NCI-H526 (cell line): ENCODE data around the gene MARCHF3.
A peak's percentile ranks its signal among the peaks of the same experiment; 100 is the strongest.
"Not testable (repeated sequence)": the region's sequence is repeated elsewhere in the genome, so short reads cannot be mapped to it uniquely, and the experiment has no call there.

Experiments used
- DNase-seq, 2 experiments: peaks; one replicate each; lab custom pipeline; 2025; lab: John Stamatoyannopoulos, UW

MARCHF3 gene, protein sequence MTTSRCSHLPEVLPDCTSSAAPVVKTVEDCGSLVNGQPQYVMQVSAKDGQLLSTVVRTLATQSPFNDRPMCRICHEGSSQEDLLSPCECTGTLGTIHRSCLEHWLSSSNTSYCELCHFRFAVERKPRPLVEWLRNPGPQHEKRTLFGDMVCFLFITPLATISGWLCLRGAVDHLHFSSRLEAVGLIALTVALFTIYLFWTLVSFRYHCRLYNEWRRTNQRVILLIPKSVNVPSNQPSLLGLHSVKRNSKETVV

DNA sequence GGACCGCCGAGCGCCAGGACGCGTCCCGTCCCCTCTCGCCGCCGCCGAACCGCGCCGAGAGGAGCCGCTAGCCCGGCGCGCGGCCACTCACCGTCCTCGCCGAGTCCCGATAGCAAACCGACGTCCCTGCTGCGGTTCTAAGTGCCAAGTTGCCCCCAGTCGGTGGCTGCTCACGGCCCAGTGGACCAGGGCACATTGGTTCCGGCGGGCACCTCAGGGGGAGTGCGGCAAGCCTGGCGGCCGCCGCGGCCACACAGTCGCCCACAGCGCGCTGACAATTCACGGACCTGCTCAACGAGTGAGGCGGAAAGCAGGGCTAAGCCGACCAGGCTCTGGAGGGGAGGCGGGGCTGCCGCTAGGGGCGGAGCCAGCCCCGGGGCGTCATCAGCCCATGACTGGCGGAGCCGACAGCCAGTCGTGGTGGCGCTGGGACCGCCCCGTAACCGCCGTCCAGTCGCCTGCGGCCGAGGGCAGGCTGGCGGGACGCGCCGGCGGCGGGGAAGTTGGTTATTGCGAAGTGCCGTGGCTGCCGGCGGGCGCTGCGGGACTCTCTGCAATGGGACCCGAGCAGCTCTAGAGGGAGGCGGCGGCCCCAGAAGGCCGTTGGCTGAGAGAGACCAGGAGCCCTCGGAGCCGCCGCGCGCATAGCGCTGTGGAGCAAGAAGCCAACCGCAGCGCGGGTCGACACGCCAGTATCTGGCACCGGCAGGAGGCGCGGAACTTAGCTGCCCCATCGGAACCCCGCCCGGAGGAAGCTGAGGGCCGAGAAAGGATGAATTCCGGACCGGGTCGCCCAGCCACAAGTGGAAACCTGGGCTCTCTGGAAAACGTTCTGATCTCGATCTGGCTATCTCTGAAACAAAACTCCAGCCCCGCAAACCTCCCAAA lies at the start of gene MARCHF3:
Gene MARCHF3 (minus strand): TSS at position 300 of the 888 bp plus-strand sequence. CDS start 112,387 bp downstream, outside the sequence.
- peak; percentile 76 to 93 for DNase-seq

DNA sequence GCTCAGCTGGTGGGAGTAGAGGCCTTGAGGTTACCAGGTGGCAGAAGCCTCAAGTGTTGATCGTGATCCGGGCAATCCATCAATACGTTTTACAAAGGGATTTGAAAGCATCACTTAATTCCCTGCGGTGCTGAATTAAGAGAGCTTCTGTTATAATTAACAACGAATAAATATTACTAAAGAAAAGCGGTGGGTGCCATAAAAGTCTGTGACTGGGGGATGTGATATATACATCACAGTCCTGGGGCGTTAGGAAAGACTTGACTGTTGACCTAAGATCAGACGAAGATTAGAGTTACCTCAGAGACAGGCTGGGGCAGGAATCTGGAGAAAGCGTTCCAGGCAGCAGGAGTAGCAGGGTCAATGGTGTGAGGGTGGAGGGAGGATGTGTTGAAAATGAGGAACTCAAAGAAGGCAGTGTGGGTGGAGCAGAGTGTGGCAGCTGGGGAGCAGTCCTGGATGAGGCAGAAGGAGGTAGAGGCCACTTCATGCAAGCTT lies 49.7 kb upstream of the MARCHF3 start:
- no peak for DNase-seq

DNA sequence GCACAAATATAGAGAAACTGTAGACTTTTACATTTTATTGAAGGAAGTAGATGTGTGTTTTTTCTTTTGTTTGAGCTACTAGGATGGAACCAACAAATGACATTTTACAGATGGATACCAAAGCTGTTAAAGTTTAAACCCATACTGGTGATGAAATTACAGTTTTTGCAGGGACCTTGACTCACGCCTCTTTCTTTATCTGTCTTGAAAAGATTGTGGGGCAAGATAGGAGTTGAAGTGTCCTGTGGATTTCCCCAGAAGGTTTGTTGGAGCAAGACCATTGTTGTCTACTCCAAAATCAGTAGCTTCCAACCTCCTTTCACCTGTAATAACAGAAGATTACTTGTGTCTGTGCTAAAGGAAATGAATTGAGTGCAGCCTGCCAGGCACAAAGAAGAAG lies 47.0 kb upstream of the MARCHF3 start:
- peak in 1 of 2 experiments; percentile 2 for DNase-seq

DNA sequence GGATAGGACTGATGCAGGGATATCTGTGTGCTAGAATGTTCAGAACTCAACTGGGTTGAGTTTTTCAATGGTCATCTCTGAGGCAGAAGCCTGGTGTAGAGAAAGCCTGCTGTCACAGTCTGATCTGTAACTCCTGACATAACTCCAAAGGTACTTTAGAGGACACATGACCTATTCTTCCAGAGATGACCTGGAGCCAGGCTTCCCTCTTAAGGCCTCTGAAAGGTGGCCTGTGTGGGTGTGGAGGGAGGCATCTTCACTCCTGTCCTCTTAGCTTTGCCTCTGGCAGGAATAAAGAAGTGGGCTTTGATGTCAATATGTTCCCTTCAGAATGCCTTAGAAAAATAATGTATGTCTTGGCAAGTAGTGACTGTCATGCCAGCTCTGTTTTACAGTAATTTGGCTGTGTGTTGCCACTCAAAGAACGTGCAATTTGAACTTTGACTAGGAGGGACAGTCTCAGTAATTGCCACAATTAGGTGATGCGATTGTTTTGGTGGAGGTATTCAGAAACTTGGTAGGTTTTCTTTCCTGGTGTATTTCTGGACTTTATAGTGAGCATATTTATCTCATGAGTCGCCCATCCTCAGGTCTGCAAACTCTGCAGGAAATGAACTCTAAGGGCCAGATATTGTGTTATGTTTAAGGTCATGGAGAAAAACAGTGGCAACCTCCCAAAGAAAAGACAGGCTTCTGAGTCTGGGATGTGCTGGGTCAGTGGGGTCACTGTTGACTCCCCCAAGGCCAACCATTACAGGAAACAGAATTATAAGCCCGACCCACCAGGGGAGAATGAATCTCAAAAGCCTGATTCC lies 46.2 kb upstream of the MARCHF3 start:
- DNase-seq, result no peak

DNA sequence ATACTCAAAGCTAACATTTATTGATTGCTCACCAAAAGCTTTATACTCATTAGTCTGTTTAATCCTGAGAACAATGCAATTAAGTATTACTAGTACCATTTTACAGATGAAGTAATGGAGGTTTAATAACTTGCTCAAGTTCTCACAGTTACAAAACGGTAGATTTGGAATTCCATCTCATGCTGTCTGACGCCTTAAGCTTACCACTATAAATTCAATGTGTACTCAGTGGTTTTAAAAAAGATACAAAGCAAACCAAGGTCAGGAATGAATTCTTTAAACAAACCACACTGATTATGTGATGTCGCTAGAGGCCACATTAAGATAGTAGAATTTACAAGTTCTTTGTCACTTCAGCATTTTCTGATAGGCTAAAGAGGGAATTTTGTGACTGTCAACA lies 44.1 kb upstream of the MARCHF3 start:
- DNase-seq, result no peak

DNA sequence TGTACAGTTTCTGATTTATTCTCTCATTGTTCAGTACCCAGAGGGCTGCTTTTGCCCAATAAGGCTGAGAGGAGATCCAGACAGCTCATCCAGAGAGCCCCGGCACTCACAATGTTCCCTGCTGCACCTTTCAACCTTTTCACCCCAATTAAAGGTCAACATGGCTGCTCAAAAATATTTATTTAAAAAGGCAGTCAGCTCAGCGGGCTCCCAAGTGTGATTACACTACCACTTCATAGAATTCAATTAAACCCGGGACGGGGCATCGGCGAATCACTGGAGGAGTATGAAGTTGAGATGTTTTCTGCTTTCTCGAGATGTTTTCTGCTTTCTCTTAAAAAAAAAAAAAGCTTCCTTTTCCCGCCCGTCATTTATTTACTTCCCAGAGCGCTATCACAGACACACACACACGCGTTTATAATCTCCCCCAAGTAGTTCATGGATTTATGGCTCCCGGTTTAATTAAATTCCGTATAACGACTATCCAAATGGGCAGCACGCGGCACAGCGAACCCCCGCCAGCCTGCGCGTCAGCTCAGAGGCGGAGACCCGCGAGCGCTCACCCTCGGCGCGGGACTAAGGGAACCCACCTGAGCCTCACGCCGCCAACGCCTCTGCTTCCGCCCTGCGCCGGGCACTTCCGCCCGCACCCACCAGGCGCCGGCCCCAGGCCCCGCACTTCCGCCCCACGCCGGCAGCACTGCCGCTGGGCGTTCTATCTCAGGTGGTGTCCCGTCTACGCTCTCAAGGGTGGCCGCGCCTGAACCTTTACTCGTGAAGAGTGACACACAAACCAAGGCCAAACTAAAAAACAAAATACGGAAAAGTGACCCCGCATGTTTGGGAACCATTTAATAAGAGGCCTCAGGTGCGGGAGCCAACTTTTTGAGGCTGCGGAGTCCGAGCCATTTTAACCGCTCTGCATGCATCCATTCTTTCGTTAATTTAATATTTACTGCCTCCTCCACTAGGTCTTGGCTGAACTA lies 42.8 kb upstream of the MARCHF3 start, which contains the start of gene C5orf63:
Gene C5orf63 (minus strand): TSS at position 642 of the 986 bp plus-strand sequence. CDS start 14,507 bp downstream, outside the sequence.
- peak; percentile 4 to 83 for DNase-seq

DNA sequence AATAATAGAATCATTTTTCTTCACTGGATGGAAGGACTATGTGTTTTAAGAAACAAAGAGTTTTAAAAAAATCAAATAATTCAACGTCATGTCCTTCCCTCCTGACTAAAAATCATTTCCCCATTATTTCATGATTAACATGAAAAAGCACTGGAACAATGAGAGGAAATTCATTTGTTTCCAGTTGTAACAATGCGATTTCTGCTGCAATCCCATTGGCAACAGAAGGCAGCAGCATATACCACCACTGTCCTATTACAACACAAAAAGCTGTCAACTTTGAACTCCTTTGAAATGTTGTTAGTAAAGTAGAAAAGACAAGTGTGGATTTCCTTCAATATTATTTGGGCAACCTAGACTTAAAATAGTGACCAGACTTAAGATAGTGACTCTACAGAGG lies 39.9 kb upstream of the MARCHF3 start:
- DNase-seq, result no peak

DNA sequence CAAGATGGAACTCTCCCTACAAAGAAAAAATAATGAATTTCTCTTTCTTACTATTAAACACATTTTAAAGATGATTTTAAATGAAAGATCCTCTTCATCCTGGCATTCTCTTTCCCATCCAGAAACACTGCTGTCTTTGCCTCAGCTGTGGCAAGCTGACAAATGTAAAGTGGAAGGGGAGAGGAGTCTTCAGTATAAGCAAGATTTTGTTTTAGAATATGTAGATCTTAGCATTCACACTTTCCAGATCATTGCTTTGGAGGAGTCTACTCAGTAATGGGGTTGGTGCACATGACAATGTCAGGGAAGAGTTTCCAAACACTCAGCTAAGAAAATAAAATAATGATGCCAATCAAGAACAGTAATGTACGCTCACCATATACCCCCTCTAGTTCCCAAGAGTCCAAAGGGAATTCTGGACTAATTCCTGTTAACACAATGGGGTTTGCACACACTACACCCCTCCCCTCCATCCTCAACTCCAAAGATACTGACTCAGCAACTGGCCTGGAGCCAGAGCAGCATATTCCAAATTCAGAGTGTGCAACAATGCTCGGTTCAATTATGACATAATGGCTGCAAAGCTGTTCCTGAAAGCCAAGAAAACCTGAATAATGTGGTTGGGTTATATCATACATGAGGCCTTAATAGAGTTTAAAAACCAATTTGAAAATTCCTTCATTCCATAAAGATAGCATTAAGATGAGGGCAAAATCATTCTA lies 38.3 kb upstream of the MARCHF3 start:
- no peak for DNase-seq

DNA sequence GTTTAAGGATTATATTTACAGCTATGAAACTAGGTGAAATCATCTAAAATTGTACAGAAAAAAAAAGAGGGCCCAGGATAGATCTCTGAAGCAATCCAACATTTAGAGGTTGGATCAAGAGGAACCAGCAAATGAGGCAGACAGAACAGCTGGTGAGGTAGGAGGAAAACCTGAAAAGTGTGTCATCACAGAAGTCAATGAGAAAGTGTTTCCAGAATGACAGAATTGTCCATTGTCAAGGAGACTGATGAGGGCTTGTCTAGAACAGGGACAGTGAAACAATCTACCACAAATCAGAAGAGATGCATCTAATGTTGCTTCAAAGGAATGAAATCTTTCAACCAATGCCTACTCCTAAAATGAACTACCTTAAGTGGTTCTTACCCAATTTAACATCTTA lies 36.4 kb upstream of the MARCHF3 start:
- no peak for DNase-seq

DNA sequence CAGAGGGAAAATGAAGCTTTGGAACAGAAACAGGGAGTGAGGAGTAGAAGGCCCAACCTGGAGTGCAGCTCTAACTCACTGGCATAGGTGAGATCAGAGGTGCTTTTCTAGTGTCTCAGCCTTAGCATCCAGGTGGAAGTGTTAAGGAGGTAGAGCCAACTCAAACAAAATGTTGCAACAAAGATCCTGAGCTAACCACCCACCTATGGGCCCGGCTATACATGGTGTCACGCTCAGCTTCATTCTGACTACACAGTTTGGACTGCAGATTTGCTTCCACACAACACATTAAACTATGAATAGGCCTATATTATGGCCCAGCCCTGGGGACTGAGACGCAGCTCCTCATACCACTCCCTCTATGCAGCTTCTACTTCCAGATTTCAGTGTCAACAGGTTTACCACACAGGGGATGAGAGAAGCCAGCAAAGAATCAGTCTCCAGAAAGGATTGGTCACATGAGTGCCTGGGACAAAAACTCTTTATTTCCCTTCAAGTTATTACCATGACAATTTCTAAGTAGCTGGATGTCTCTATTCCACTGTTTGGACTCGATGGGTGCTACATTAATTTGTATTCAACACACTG lies 34.0 kb upstream of the MARCHF3 start:
- no peak for DNase-seq

DNA sequence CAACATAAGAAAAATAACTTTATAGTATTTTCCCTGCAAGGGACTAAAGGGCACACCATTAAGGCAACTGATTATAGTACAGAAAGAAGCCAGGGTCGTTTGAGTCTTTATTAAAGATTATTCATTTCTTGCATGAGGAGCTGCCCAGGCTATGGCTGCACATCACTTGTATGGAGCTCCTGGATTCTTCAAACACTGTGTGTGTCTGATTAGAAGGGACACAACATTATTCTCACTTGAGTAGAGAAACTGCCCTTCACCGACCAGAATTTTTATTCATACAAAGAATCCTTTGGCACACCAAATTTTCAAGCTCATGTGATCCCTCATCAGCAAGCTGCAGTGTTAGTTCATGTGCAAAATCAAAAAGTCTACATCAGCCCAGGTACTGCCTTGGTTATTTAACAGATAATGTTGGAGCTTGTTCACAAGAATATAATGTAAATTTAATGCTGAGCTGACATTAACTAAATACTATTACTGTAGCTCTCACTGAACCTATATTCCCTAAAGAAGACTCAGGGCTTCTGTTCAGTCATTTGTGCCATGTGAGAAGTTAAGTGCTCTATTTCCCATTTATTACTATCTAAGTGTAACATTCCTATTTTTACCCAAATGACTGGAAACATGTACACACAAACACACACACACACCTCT lies 33.0 kb upstream of the MARCHF3 start:
- DNase-seq, result no peak

DNA sequence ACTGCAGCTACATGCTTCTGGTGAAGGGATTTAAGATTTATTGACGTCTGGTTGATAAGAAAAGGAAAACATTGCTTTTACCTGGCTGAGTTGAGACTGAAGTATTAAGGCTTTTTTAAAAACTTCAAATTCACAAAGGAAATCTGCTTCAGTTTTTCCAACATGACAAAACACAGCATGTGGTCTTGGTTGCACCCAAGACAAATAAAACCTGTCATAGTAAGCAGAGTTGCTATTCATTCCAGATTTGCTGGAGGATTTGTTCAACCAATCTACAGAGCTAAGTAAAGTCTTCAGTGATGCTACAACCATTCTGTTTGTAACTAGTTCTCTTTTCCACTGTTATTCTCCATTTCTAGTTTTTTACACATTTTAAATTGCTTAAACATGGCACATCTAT lies 31.6 kb upstream of the MARCHF3 start:
- no peak for DNase-seq

DNA sequence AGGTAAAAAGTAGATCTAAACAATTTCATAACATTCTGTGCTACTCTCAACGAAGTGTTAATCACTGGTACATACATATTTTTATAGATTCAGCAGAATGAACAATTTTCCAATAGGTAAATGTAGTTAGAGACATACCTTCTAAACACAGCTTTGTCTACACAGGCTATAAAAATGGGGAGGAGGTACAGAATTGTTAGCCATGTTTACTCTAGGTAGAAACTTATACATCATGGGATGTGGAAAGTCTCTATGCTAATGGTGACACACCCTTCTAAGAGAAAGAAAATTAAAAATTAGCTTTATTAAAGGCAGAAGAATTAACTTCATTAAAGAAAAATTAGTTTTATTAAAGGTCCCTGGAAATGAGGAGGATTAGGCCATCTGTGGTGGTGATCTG lies 31.2 kb upstream of the MARCHF3 start:
- DNase-seq, result no peak

DNA sequence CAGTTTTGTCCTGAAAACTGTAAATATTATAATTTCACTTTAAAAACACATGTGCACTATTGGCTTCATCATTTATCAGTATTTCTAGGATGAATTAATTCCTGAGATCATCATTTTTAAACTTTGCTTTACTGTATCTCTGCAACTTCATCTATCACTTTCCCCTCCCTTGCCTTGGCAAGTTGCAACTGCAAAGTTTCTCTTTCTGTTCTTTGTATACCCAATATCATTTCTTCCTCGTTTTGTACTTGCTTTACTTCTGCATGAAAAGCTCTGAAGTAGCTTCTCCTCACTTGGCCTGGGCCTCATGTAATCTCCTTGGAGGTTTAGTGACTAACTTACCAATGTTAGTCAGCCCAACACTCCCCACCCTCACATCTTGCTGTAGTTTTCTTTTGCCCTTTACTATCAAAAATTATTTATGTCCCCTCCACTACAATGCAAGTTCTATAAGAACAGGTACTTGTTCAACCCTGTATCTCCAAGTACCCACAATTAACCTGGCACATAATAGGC lies 30.2 kb upstream of the MARCHF3 start:
- DNase-seq, result no peak

DNA sequence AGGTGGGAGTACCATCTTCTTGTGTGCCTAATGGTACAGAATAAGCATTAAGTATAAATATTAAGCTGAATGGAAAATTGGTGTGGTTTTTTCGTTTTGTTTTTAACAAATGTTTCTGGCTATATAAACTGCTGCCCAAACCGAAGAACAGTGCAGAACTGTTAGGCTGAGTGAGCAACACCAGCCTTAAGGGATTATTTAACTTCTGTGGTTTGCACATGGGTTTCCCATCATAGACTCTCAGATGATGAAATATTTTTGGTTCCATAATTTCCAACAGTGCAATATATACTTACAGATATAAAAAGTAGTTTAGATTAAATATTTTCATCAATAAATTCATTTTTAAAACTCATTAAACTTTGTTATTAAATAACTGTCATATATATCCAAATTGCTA lies 26.5 kb upstream of the MARCHF3 start:
- no peak for DNase-seq

DNA sequence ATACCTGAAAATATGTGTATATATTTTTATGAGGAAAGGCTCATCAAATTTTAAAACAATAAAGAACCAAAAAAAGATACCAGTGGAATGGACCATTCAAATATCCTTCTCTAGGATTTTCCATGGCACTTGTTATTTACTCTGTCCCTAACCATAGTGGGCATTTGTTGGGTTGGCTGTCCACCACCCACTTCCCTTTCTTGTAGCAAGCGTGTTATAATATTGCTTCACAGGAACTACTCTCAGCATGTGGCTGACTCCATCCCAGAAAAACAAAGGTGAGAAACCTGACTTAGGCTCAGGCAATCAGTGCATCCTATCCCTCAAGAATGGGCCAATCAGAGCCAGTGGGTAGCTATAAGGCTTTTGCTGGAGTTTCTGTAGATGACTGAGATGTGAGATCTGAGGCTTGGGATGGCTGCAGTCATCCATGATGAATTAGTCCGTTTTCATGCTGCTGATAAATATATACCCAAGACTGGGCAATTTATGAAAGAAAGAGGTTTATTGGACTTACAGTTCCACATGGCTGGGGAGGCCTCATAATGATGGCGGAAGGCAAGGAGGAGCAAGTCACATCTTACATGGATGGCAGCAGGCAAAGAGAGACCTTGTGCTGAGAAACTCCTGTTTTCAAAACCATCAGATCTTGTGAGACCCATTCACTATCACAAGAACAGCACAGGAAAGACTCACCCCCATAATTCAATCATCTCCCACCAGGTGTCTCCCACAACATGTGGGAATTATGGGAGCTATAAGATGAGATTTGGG lies 25.7 kb upstream of the MARCHF3 start:
- DNase-seq, result no peak

DNA sequence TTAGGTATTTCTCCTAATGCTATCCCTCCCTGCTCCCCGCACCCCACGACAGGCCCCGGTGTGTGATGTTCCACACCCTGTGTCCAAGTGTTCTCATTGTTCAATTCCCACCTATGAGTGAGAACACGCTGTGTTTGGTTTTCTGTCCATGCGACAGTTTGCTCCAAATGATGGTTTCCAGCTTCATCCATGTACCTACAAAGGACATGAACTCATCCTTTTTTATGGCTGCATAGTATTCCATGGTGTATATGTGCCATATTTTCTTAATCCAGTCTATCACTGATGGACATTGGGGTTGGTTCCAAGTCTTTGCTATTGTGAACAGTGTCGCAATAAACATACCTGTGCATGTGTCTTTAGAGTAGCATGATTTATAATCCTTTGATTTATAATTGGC lies 23.2 kb upstream of the MARCHF3 start:
- DNase-seq, result not testable (repeated sequence)

DNA sequence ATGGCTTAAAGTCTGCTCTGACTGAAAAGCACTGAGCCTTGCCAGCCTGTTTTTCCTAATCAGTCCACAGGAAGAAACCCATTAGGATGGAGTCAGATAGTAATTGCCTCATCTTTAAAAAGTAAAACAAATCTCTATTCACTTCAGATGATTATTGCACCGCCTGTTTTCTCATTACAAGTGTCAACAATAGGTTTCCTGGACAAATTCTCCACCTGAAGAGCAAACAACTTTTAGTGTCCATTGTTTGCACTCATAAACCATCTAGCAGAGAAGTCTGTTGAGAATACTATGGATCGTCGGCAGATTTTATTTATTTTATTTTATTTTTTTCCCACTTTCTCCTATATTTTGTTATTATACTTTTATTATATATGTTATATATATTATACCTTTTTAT lies 22.7 kb upstream of the MARCHF3 start:
- DNase-seq, result no peak
